Measurements from ENCODE around the gene SYNE1.

Gene SYNE1

GRCh38 chr6:152462716-152463115 is 174.4 kb downstream of the SYNE1 start:
- no peak for TF ChIP-seq CTCF (IDR thresholded peaks at IDR 0.05; ENCODE audit: borderline replicate concordance, insufficient read depth, low read depth, low read length)
- H3K4me3 ChIP-seq (ENCODE audit: low read depth, low read length), result no peak overlapping the region

GRCh38 chr6:152461556-152461955 is 175.6 kb downstream of the SYNE1 start:
- no peak overlapping the region for H3K4me3 ChIP-seq (ENCODE audit: low read depth, low read length)
- no peak for TF ChIP-seq CTCF (IDR thresholded peaks at IDR 0.05; ENCODE audit: borderline replicate concordance, insufficient read depth, low read depth, low read length)

GRCh38 chr6:152458648-152459644 is 178.2 kb downstream of the SYNE1 start:
- no peak overlapping the region for H3K4me3 ChIP-seq (ENCODE audit: low read depth, low read length)
- TF ChIP-seq CTCF (IDR thresholded peaks at IDR 0.05; ENCODE audit: borderline replicate concordance, insufficient read depth, low read depth, low read length), result no peak

GRCh38 chr6:152457949-152458624 is 179.1 kb downstream of the SYNE1 start:
- no peak overlapping the region for H3K4me3 ChIP-seq (ENCODE audit: low read depth, low read length)
- no peak for TF ChIP-seq CTCF (IDR thresholded peaks at IDR 0.05; ENCODE audit: borderline replicate concordance, insufficient read depth, low read depth, low read length)

- no peak overlapping the region for H3K4me3 ChIP-seq (ENCODE audit: low read depth, low read length)
- TF ChIP-seq CTCF (IDR thresholded peaks at IDR 0.05; ENCODE audit: borderline replicate concordance, insufficient read depth, low read depth, low read length), result no peak
These were observed 183.2 kb downstream of the SYNE1 start for GRCh38 chr6:152454003-152454402.

GRCh38 chr6:152453421-152453820 is 183.7 kb downstream of the SYNE1 start:
- TF ChIP-seq CTCF (IDR thresholded peaks at IDR 0.05; ENCODE audit: borderline replicate concordance, insufficient read depth, low read depth, low read length), result no peak
- no peak overlapping the region for H3K4me3 ChIP-seq (ENCODE audit: low read depth, low read length)
